Activated CD8-positive, alpha-beta memory T cell treated with anti-CD3 and anti-CD28 coated beads, Interleukin-2, amount 10 ng/mL, durations not matched to agents 7 days and 5 days (primary cell): ENCODE results near the gene FIGNL2. TPM values are rescaled to one million over a fixed set of nuclear protein-coding genes. Genes with fewer than 3 reads are reported as not detected.

Experiments
- ATAC-seq: fragments of 150-1000 bp; cut with Tn5 transposase; one replicate; pipeline ENCODE4 v1.10.0; 2021; ENCODE audit warnings: moderate library complexity
- CTCF ChIA-PET: fragments of 350-600 bp; sonication (Branson Sonifier 250); formaldehyde crosslinking; loops from one replicate; lab custom pipeline; 2021; ENCODE audit warnings: antibody characterized with exemption; lab: Charles Lee
- DNase-seq: peaks from one replicate; pipeline ENCODE4 v3.0.0-alpha.2; 2020
- H3K27ac Mint-ChIP-seq: one replicate; pipeline ENCODE4 v1.8.0; 2021; ENCODE audit warnings: mild to moderate bottlenecking, mixed read lengths
- H3K27me3 Mint-ChIP-seq: one replicate; pipeline ENCODE4 v1.8.0; 2021; ENCODE audit warnings: mixed read lengths
- H3K36me3 Mint-ChIP-seq: one replicate; pipeline ENCODE4 v1.8.0; 2021; ENCODE audit warnings: mild to moderate bottlenecking, mixed read lengths
- H3K4me1 Mint-ChIP-seq: one replicate; pipeline ENCODE4 v1.8.0; 2021; ENCODE audit warnings: mixed read lengths
- H3K4me3 Mint-ChIP-seq: one replicate; pipeline ENCODE4 v1.8.0; 2021; ENCODE audit warnings: mild to moderate bottlenecking, moderate library complexity, mixed read lengths
- H3K9me3 Mint-ChIP-seq: one replicate; pipeline ENCODE4 v1.8.0; 2022; ENCODE audit warnings: low read depth, mixed read lengths
- total RNA-seq, 2 experiments: library from RNA; stranded (reverse); gene quantifications; one replicate each; pipeline ENCODE4 v1.2.3, GENCODE V29; 2021

Gene FIGNL2
- total RNA-seq, 2 experiments from 2014 or later = 0.40 to 0.73 TPM

GRCh38 chr12:51871918-51872688 is 23.6 kb upstream of the FIGNL2 start:
- Mint-ChIP-seq H3K36me3 (no peaks in the 10 kb centered on the region), H3K4me1 (peaks cover 3% of the 10 kb centered on the region), H3K4me3 (no peak overlapping the region), H3K9me3 (no peaks in the 10 kb centered on the region), H3K27me3 (peaks cover 43% of the 10 kb centered on the region), H3K27ac (no peak overlapping the region)
- CTCF ChIA-PET = interaction anchor here (1.3 to 1.7 kb wide), 2 partner anchors 13 to 48 kb away, joined by 3 to 4 read pairs; no protein-coding TSS in a partner anchor
- DNase-seq (no peak), ATAC-seq (no peak)

GRCh38 chr12:51871126-51871525 is 22.6 kb upstream of the FIGNL2 start:
- H3K4me1 Mint-ChIP-seq = peaks cover 3% of the 10 kb centered on the region
- no peaks in the 10 kb centered on the region for H3K9me3 Mint-ChIP-seq

GRCh38 chr12:51870504-51870903 is 22.0 kb upstream of the FIGNL2 start:
- DNase-seq (no peak), ATAC-seq (no peak)
- no peaks in the 10 kb centered on the region for H3K9me3 Mint-ChIP-seq
- peaks cover 3% of the 10 kb centered on the region for H3K4me1 Mint-ChIP-seq
- H3K27ac Mint-ChIP-seq = no peak overlapping the region
- no peaks in the 10 kb centered on the region for H3K36me3 Mint-ChIP-seq
- CTCF ChIA-PET = interaction anchor here (1.4 kb wide), 1 partner anchor 50 kb away, joined by 4 read pairs; no protein-coding TSS in a partner anchor
- peaks cover 51% of the 10 kb centered on the region for H3K27me3 Mint-ChIP-seq
- no peak overlapping the region for H3K4me3 Mint-ChIP-seq

More at GRCh38 chr12:51871126-51871525, 22.6 kb upstream of the FIGNL2 start:
- peaks cover 46% of the 10 kb centered on the region for H3K27me3 Mint-ChIP-seq
- CTCF ChIA-PET = interaction anchor here (1.4 kb wide), 1 partner anchor 51 kb away, joined by 4 read pairs; no protein-coding TSS in a partner anchor
- H3K27ac Mint-ChIP-seq = no peak overlapping the region
- H3K4me3 Mint-ChIP-seq = no peak overlapping the region
- H3K36me3 Mint-ChIP-seq = no peaks in the 10 kb centered on the region
- ATAC-seq = no peak
- DNase-seq = no peak

GRCh38 chr12:51869931-51870330 is 21.4 kb upstream of the FIGNL2 start:
- no peak overlapping the region for H3K27ac Mint-ChIP-seq
- H3K4me1 Mint-ChIP-seq = peaks cover 3% of the 10 kb centered on the region
- CTCF ChIA-PET = interaction anchor here (1.4 kb wide), 1 partner anchor 50 kb away, joined by 4 read pairs; no protein-coding TSS in a partner anchor
- DNase-seq = no peak
- no peaks in the 10 kb centered on the region for H3K36me3 Mint-ChIP-seq
- H3K27me3 Mint-ChIP-seq = peaks cover 57% of the 10 kb centered on the region
- no peak for ATAC-seq
- H3K4me3 Mint-ChIP-seq = no peak overlapping the region
- H3K9me3 Mint-ChIP-seq = no peaks in the 10 kb centered on the region

GRCh38 chr12:51869496-51869865 is 21.0 kb upstream of the FIGNL2 start:
- Mint-ChIP-seq H3K27me3 (peaks cover 61% of the 10 kb centered on the region), H3K4me3 (no peak overlapping the region), H3K27ac (no peak overlapping the region), H3K4me1 (peaks cover 3% of the 10 kb centered on the region), H3K36me3 (no peaks in the 10 kb centered on the region), H3K9me3 (no peaks in the 10 kb centered on the region)
- CTCF ChIA-PET = no interaction called here
- ATAC-seq (no peak), DNase-seq (no peak)

- H3K4me1 Mint-ChIP-seq = peaks cover 3% of the 10 kb centered on the region
- ATAC-seq = no peak
- H3K27me3 Mint-ChIP-seq = peaks cover 64% of the 10 kb centered on the region
- CTCF ChIA-PET = no interaction called here
- H3K9me3 Mint-ChIP-seq = no peaks in the 10 kb centered on the region
- no peaks in the 10 kb centered on the region for H3K36me3 Mint-ChIP-seq
- no peak overlapping the region for H3K4me3 Mint-ChIP-seq
- H3K27ac Mint-ChIP-seq = no peak overlapping the region
- no peak for DNase-seq
Observed at GRCh38 chr12:51868821-51869495, 20.4 kb upstream of the FIGNL2 start.

GRCh38 chr12:51867796-51868428 is 19.4 kb upstream of the FIGNL2 start:
- H3K4me1 Mint-ChIP-seq = peaks cover 3% of the 10 kb centered on the region
- H3K9me3 Mint-ChIP-seq = no peaks in the 10 kb centered on the region
- CTCF ChIA-PET = interaction anchor here (1.6 kb wide), 1 partner anchor 47 kb away, joined by 3 read pairs; no protein-coding TSS in a partner anchor
- DNase-seq = no peak
- peaks cover 74% of the 10 kb centered on the region for H3K27me3 Mint-ChIP-seq
- no peak overlapping the region for H3K27ac Mint-ChIP-seq
- no peak overlapping the region for H3K4me3 Mint-ChIP-seq
- no peaks in the 10 kb centered on the region for H3K36me3 Mint-ChIP-seq
- no peak for ATAC-seq

GRCh38 chr12:51867371-51867770 is 18.9 kb upstream of the FIGNL2 start:
- no peaks in the 10 kb centered on the region for H3K9me3 Mint-ChIP-seq
- no peak overlapping the region for H3K4me3 Mint-ChIP-seq
- no peak for DNase-seq
- peaks cover 3% of the 10 kb centered on the region for H3K4me1 Mint-ChIP-seq
- CTCF ChIA-PET = interaction anchor here (1.0 to 1.6 kb wide), 2 partner anchors 46 to 158 kb away, joined by 3 read pairs; no protein-coding TSS in a partner anchor
- H3K36me3 Mint-ChIP-seq = no peaks in the 10 kb centered on the region
- H3K27me3 Mint-ChIP-seq = peaks cover 79% of the 10 kb centered on the region
- ATAC-seq = no peak
- H3K27ac Mint-ChIP-seq = no peak overlapping the region

- CTCF ChIA-PET = interaction anchor here (1.0 to 1.6 kb wide), 2 partner anchors 46 to 159 kb away, joined by 3 read pairs; no protein-coding TSS in a partner anchor
- no peak overlapping the region for H3K27ac Mint-ChIP-seq
- H3K36me3 Mint-ChIP-seq = no peaks in the 10 kb centered on the region
- no peaks in the 10 kb centered on the region for H3K9me3 Mint-ChIP-seq
- ATAC-seq (no peak), DNase-seq (no peak)
- no peak overlapping the region for H3K4me3 Mint-ChIP-seq
- H3K4me1 Mint-ChIP-seq = peaks cover 3% of the 10 kb centered on the region
- H3K27me3 Mint-ChIP-seq = peaks cover 82% of the 10 kb centered on the region
Observed at GRCh38 chr12:51866762-51867161, 18.2 kb upstream of the FIGNL2 start.

GRCh38 chr12:51866324-51866723 is 17.8 kb upstream of the FIGNL2 start:
- Mint-ChIP-seq H3K4me3 (no peak overlapping the region), H3K4me1 (peaks cover 3% of the 10 kb centered on the region), H3K27ac (no peak overlapping the region), H3K9me3 (no peaks in the 10 kb centered on the region), H3K36me3 (no peaks in the 10 kb centered on the region), H3K27me3 (peaks cover 82% of the 10 kb centered on the region)
- DNase-seq = no peak
- CTCF ChIA-PET = interaction anchor here (1.0 to 1.6 kb wide), 2 partner anchors 45 to 159 kb away, joined by 3 read pairs; no protein-coding TSS in a partner anchor
- no peak for ATAC-seq

- Mint-ChIP-seq H3K27me3 (peaks cover 81% of the 10 kb centered on the region), H3K4me3 (no peak overlapping the region), H3K36me3 (no peaks in the 10 kb centered on the region), H3K27ac (no peak overlapping the region), H3K9me3 (no peaks in the 10 kb centered on the region), H3K4me1 (peaks cover 3% of the 10 kb centered on the region)
- CTCF ChIA-PET = interaction anchor here (1.5 kb wide), 1 partner anchor 9 kb away, joined by 4 read pairs; no protein-coding TSS in a partner anchor
- ATAC-seq = no peak
- DNase-seq = no peak
Observed at GRCh38 chr12:51865757-51866270, 17.3 kb upstream of the FIGNL2 start.

GRCh38 chr12:51864833-51865670 is 16.5 kb upstream of the FIGNL2 start:
- CTCF ChIA-PET = interaction anchor here (1.5 kb wide), 1 partner anchor 10 kb away, joined by 4 read pairs; no protein-coding TSS in a partner anchor

More at GRCh38 chr12:51864833-51865670, 16.5 kb upstream of the FIGNL2 start:
- no peaks in the 10 kb centered on the region for H3K36me3 Mint-ChIP-seq
- DNase-seq (no peak), ATAC-seq (no peak)
- peaks cover 76% of the 10 kb centered on the region for H3K27me3 Mint-ChIP-seq
- no peaks in the 10 kb centered on the region for H3K9me3 Mint-ChIP-seq
- H3K4me3 Mint-ChIP-seq = no peak overlapping the region
- no peak overlapping the region for H3K27ac Mint-ChIP-seq
- H3K4me1 Mint-ChIP-seq = no peaks in the 10 kb centered on the region
